ENCODE data around the gene TECTA. TPM values are rescaled to one million over a fixed set of nuclear protein-coding genes. Genes with fewer than 3 reads are reported as not detected.

Gene TECTA
- polyA plus RNA-seq, 1 of the 3 experiments (the other 2 are of a cell fraction) = 0.58 TPM

- no peak for TF ChIP-seq CTCF (IDR thresholded peaks at IDR 0.05)
- no peak for TF ChIP-seq FOXM1 (IDR thresholded peaks at IDR 0.05; ENCODE audit: low read depth)
Observed at GRCh38 chr11:121207485-121208115, 106.6 kb downstream of the TECTA start (continued).

- Histone ChIP-seq H3K4me1 (ENCODE audit: control insufficient read depth in 1 of 2, insufficient read depth in 2 of 2, low read depth in 1 of 2, low read length in 1 of 2) (peaks cover 0 to 2% of the 10 kb centered on the region in 2 experiments; a peak in 1 of 4 replicates), H3K79me2 (ENCODE audit: insufficient read depth) (no peaks in the 10 kb centered on the region), H3K27ac (ENCODE audit: low read depth in 2 of 2, low read length in 1 of 2) (no peak overlapping the region), H3K9me3 (no peaks in the 10 kb centered on the region), H3K9ac (no peak overlapping the region), H2AFZ (ENCODE audit: low read depth) (no peak overlapping the region), H3K4me3 (ENCODE audit: low read depth in 2 of 2, low read length in 1 of 2) (no peak overlapping the region), H3K9me2 (no peaks in the 10 kb centered on the region), H3K36me3 (replicated peaks in 1 of 2; ENCODE audit: control insufficient read depth in 1 of 2, insufficient read depth in 2 of 2, low read length in 1 of 2) (no peaks in the 10 kb centered on the region), H3K4me2 (no peak overlapping the region), H3F3A (replicated peaks; ENCODE audit: insufficient read depth) (no peaks in the 10 kb centered on the region), H3K27me3 (ENCODE audit: insufficient read depth) (no peaks in the 10 kb centered on the region), H4K20me1 (ENCODE audit: insufficient read depth) (no peaks in the 10 kb centered on the region)
- TF ChIP-seq MXI1 (IDR thresholded peaks at IDR 0.05; ENCODE audit: low read depth, low read length) (no peak), CHD2 (IDR thresholded peaks at IDR 0.05; ENCODE audit: low read length, partially characterized antibody) (no peak), ELF1 (IDR thresholded peaks at IDR 0.05) (no peak), MEF2A (IDR thresholded peaks at IDR 0.05; ENCODE audit: borderline replicate concordance, low read depth) (no peak), POLR2AphosphoS5 (IDR thresholded peaks at IDR 0.05; ENCODE audit: low read depth, low read length) (no peak), RFX5 (IDR thresholded peaks at IDR 0.05; ENCODE audit: low read length) (no peak), FOXM1 (IDR thresholded peaks at IDR 0.05; ENCODE audit: low read depth) (no peak), ZBTB33 (IDR thresholded peaks at IDR 0.05; ENCODE audit: borderline replicate concordance, low read depth) (no peak), USF2 (IDR thresholded peaks at IDR 0.05; ENCODE audit: borderline replicate concordance, low read depth, low read length) (no peak), TEAD4 (IDR thresholded peaks at IDR 0.05; ENCODE audit: borderline replicate concordance, insufficient read depth) (no peak), TAF1 (IDR thresholded peaks at IDR 0.05; ENCODE audit: borderline replicate concordance, low read depth, low read length) (no peak), PBX3 (IDR thresholded peaks at IDR 0.05) (no peak), TCF12 (IDR thresholded peaks at IDR 0.05) (no peak), REST (IDR thresholded peaks at IDR 0.05; ENCODE audit: low read depth, low read length) (no peak), RXRA (IDR thresholded peaks at IDR 0.05; ENCODE audit: borderline replicate concordance, low read depth) (no peak), RAD21 (IDR thresholded peaks at IDR 0.05; ENCODE audit: low read length) (no peak), EZH2phosphoT487 (IDR thresholded peaks at IDR 0.05; ENCODE audit: borderline replicate concordance, low read depth) (no peak), SIN3A (IDR thresholded peaks at IDR 0.05; ENCODE audit: borderline replicate concordance, low read depth, low read length) (no peak)
- CTCF ChIA-PET = interaction anchor here (1.7 to 2.8 kb wide), 2 partner anchors 16 to 17 kb away, joined by 14 to 15 read pairs; no protein-coding TSS in a partner anchor
- no peak for DNase-seq
- POLR2A ChIA-PET = no interaction called here
Observed at GRCh38 chr11:121210445-121211080, 109.5 kb downstream of the TECTA start.
